AG08396 (cell line): ENCODE measurements around the gene PI4KA.
"Not testable (repeated sequence)": the region's sequence is repeated elsewhere in the genome, so short reads cannot be mapped to it uniquely, and the experiment has no call there.

Source experiments
- DNase-seq: peaks from one replicate; pipeline ENCODE4 v3.0.0; 2012; ENCODE audit warnings: low spot score, mixed read lengths

Gene PI4KA

DNA sequence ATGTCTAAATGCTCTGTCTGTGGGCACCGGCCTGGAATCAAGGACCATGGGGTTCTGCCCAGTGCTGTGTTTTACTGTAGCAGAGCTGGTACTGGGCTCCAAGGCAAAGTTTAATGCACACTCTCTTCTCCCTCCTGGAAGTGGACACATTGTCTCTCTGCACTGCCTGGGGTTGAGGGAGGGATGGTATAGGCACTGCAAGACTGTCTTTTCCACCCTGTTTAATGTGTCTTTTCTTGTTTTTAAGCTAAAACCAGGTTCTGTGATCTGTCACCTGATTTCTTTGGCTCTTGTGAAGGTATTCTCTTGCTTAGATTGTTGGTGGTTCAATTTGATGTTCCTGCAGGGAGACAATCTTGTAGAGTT, 194.0 kb downstream of the PI4KA start:
- DNase-seq = no peak

DNA sequence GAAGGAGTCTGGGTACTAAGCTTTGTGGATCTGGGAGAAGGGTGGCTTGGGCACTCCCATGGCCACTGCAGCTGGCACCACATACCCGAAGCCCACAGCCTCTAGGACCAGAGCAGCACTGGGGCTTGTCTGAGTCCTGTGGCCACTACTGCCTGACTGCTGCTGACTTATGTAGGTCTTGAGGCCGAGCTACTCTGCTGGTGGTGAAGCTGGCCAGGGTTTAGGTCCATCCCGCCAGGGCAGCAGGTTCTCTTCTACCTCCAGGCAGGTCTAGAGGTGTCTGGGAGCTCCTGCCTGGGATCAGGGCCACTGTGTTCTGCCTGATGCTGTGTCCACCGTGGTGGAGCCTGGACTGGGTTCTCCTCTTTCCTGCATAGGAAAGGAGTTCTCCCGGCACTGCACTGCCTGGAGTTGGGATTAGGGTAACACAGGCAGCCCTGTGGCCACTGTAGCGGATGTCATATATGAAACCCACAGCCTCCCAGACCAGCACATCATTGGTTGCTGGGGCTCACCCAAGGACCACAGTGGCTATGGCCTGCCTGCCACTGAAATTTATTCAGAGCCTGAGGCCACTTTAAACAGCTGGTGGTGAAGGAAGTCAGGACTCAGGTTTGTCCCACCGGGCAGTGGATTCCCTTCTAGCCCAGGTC, 194.5 kb downstream of the PI4KA start:
- DNase-seq = no peak

DNA sequence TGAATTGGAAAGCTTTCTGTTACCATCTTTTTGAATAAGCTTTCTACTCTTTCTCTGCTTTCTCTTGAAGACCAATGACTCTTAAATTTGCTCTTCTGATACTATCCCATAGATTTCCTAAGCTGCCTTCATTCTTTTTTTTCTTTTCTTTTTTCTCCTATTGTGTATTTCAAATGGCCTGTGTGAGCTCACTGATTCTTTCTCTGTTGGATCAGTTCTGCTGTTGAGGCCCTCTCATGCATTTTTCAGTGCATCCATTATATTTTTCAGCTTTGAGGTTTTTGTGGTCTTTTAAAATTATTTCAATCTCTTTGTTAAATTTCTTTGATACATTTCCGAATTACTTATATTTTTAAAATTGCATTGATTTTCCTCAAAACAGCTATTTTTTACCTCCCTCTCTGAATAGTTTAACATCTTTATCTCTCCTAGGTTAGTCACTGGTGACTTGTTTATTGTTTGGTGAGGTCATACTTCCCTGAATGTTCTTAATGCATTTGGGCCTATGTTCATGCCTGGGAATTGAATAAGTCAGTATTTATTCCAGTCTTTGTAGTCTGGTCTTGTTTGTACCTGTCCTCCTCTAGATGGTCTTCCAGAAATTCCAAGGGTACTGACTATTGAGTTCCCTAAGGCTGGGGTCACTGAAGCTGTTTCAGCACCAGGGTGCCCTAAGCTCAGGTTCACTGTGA, 195.3 kb downstream of the PI4KA start:
- DNase-seq = no peak

DNA sequence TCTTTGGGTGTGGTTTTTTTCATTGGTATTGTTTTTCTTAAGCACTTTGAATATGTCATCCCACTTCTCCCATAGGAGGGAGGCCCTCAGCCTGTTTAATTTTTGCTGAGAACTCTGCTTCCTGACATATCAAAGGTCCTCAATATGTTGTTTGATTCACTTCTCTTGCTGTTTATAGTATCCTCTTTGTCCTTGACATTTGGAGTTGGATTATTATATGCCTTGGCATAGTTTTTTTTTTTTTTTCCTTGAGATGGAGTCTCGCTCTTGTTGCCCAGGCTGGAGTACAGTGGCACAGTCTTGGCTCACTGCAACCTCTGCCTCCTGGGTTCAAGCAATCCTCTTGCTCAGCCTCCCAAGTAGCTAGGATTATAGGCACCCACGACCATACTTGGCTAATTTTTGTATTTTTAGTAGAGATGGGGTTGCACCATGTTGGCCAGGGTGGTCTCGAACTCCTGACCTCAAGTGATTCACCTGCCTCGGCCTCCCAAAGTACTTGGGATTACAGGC, 196.0 kb downstream of the PI4KA start:
- not testable (repeated sequence) for DNase-seq

DNA sequence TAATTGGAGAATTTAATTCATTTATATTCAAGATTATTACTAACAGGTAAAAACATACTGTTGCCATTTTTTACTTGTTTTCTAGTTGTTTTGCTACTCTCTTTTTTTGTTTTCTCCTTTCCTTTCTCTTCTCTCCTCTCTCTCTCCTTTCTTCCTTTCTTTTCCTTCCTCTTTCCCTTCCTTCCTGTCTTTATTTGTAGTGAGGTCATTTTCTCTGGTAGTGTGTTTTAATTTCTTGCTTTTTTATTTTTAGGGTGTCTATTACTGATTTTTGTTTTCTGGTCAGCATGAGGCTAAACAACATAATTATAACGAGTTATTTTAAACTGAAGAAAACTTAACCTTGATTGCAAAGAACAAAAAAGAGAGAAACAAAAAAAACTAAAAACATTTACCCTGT, 197.1 kb downstream of the PI4KA start:
- DNase-seq = no peak

DNA sequence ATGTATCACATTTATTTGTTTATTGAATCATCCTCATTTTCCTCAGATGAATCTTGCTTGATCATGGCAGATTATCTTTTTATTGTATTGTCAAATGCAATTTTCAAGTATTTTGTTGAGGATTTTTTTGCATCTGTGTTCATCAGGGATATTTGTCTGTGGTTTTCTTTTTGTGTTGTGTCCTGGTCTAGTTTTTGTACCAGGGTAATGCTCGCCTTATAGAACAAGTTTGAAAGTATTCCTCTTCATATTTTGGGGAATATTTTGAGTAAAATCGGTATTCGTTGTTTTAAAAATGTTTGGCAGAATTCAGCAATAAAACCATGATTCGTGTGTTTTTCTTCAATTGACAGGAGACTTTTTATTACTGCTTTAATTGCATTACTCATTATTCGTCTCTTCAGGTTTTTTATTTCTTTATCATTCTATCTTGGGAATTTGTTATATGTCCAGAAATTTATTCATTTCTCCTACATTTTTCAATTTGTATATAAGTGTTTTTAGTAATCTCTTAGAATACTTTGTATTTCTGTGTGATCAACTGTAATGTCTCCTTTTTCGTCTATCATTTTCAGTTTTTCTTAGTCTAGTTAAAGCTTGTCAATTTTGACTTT, 198.1 kb downstream of the PI4KA start:
- no peak for DNase-seq

DNA sequence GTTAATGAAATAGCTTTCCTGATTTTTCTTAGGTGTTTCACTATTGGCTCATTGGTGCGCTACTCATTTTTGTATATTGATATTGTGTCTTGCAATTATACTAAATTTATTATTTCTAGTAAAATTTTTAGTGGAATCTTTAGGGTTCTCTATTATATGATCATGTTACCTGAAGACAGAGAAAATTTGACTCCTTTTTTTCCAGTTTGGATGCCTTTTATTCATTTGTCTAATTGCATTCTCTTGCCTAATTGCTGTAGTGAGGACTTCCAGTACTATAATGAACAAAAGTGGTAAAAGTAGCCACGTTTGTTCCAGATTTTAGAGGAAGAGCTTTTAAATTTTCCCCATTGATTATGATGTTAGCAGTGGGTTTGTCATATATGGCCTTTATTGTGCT, 198.7 kb downstream of the PI4KA start:
- no peak for DNase-seq

DNA sequence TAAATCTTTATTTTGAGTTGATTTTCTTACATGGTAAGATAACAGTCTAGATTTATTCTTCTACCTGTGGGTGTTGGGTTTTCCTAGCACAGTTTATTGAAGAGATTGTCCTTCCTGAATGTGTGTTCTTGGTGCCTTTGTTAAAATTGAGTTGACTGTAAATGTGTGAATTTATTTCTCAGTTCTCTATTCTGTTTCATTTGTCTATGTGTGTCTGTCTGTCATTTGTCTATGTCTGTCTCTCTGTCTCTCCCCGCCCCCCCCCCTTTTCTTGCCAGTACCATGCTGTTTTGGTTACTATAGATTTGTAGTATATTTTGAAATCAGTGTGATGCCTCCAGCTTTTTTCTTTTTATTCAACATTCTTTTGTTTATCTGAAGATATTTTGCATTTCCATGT, 199.4 kb downstream of the PI4KA start:
- DNase-seq = no peak

DNA sequence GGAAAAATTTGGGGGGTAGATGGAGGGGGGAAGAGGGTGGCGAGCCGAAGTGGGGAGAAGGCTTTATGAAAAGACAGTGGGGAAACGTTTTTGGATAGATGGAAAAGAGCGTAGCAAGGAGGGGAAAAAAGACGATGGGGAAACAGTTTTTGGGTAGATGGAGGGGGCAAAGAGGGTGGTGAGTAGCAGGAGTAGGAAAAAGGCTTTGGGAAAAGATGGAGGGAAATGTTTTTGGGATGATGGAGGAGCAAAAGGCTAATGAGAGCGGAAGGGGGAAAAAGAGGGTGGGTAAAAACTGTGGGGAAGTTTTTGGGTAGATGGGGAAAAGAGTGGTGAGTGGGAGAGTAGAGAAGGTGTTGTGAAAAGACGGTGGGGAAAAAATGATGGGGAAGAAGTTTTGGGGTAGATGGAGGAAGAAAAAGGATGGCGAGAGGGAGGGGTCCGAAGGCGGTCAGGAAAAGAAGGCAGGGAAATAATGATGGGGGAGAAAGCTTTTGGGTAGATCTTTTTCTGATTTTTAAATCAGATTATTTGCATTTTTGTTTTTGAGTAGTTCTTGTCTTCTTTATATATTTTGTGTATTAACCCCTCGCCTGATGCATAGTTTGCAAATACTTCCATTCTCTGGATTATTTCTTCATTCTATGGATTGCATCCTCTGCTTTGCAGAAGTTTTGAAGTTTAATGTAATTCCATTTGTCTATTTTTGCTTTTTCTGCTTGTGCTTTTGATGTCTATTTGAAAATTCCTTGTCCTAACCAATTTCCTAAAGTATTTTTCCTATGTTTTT, 200.0 kb downstream of the PI4KA start:
- DNase-seq = no peak

DNA sequence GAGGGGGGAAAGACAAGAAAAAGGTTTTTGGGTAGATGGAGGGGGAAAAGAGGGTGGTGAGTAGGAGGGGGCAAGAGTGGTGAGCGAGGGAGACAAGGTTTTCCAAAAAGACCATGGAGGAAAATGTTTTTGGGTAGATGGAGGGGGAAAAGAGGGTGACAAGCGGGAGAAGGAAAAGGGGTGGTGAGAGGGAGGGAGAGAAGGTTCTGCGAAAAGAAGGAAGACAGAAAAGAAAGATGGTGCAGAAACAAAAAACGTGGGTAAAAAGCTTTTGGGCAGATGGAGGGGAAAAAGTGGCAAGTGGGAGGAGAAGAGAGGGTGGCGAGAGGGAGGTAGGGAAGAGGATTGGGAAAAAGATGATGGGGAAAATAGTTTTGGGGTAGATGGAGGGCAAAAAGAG, 200.6 kb downstream of the PI4KA start:
- no peak for DNase-seq
